ENCODE results near the gene LRPPRC.

LRPPRC gene

GRCh38 chr2:44004735-44005602, 9.2 kb upstream of the LRPPRC start:
- Mint-ChIP-seq H3K9me3 (no peaks in the 10 kb centered on the region), H3K4me3 (no peak overlapping the region), H3K27me3 (ENCODE audit: low read depth) (peaks cover 20% of the 10 kb centered on the region), H3K4me1 (ENCODE audit: low read depth) (peaks cover 5% of the 10 kb centered on the region), H3K36me3 (ENCODE audit: low read depth) (no peaks in the 10 kb centered on the region), H3K27ac (peak overlapping the region; percentile 12)
- no peak for DNase-seq (ENCODE audit: low spot score)

DNA sequence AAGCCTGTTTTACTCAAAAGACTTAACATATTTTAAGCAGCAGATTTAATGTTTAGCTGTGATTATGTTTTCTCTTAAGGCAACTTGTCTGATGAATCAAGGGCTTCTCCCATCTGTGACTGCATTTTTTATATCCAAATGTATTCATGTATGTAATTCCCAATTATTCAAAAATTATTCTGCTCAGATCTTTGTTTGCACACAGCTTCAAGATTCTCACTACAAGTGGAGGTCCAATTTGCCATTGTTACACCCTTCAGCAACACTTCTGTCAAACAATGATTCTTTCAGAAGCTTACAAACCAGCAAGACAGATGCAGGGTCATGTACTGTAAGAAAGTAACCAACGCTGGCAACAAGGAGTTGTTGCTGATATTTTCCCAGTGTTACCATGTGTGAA, 5.9 kb upstream of the LRPPRC start:
- Mint-ChIP-seq H3K36me3 (ENCODE audit: low read depth) (no peaks in the 10 kb centered on the region), H3K4me1 (ENCODE audit: low read depth) (peaks cover 5% of the 10 kb centered on the region), H3K9me3 (no peaks in the 10 kb centered on the region), H3K27me3 (ENCODE audit: low read depth) (peaks cover 14% of the 10 kb centered on the region), H3K4me3 (no peak overlapping the region), H3K27ac (no peak overlapping the region)
- DNase-seq (ENCODE audit: low spot score): no peak

- Mint-ChIP-seq H3K27ac (no peak overlapping the region), H3K27me3 (ENCODE audit: low read depth) (peaks cover 14% of the 10 kb centered on the region), H3K4me3 (peak overlapping the region; percentile 13), H3K36me3 (ENCODE audit: low read depth) (peaks cover 22% of the 10 kb centered on the region), H3K4me1 (ENCODE audit: low read depth) (peaks cover 19% of the 10 kb centered on the region), H3K9me3 (no peaks in the 10 kb centered on the region)
- no peak for DNase-seq (ENCODE audit: low spot score)
These were observed 2.5 kb upstream of the LRPPRC start for GRCh38 chr2:43998263-43998662.

GRCh38 chr2:43993437-43993836, 2.4 kb downstream of the LRPPRC start:
- DNase-seq (ENCODE audit: low spot score): no peak
- H3K36me3 Mint-ChIP-seq (ENCODE audit: low read depth): peaks cover 47% of the 10 kb centered on the region
- peak overlapping the region; percentile 33 for H3K27ac Mint-ChIP-seq
- H3K4me1 Mint-ChIP-seq (ENCODE audit: low read depth): peaks cover 37% of the 10 kb centered on the region
- H3K27me3 Mint-ChIP-seq (ENCODE audit: low read depth): no peaks in the 10 kb centered on the region
- H3K9me3 Mint-ChIP-seq: no peaks in the 10 kb centered on the region
- peak overlapping the region; percentile 85 for H3K4me3 Mint-ChIP-seq

- peaks cover 54% of the 10 kb centered on the region for H3K36me3 Mint-ChIP-seq (ENCODE audit: low read depth)
- H3K9me3 Mint-ChIP-seq: no peaks in the 10 kb centered on the region
- peaks cover 38% of the 10 kb centered on the region for H3K4me1 Mint-ChIP-seq (ENCODE audit: low read depth)
- no peak overlapping the region for H3K27ac Mint-ChIP-seq
- no peak for DNase-seq (ENCODE audit: low spot score)
- no peaks in the 10 kb centered on the region for H3K27me3 Mint-ChIP-seq (ENCODE audit: low read depth)
- no peak overlapping the region for H3K4me3 Mint-ChIP-seq
These were observed 6.2 kb downstream of the LRPPRC start for GRCh38 chr2:43989545-43989944.

DNA sequence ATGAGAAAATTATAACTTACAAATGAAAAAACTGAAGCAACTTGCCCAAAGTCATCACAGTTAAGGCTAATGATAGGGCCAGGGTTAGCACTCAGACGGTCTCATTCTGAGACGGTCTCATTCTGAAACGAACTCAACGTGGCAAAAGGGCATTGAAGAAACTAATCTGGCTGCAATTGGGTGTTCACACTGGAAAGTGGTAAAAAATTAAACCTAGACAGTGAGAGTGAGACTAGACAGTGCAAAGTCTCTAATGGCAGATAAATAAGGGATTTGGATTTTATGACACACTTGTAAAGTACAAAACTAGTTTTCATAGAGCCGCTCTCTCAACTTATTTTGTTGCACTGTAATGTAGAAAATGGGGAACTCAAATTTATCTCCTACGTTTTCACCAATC, 9.2 kb downstream of the LRPPRC start:
- Mint-ChIP-seq H3K4me1 (ENCODE audit: low read depth) (peaks cover 18% of the 10 kb centered on the region), H3K36me3 (ENCODE audit: low read depth) (peaks cover 29% of the 10 kb centered on the region), H3K27me3 (ENCODE audit: low read depth) (no peaks in the 10 kb centered on the region), H3K4me3 (no peak overlapping the region), H3K27ac (no peak overlapping the region), H3K9me3 (no peaks in the 10 kb centered on the region)
- DNase-seq (ENCODE audit: low spot score): no peak

GRCh38 chr2:43985359-43985758, 10.4 kb downstream of the LRPPRC start:
- H3K9me3 Mint-ChIP-seq: no peaks in the 10 kb centered on the region
- H3K4me1 Mint-ChIP-seq (ENCODE audit: low read depth): peaks cover 16% of the 10 kb centered on the region
- H3K27ac Mint-ChIP-seq: no peak overlapping the region
- no peak for DNase-seq (ENCODE audit: low spot score)
- peaks cover 35% of the 10 kb centered on the region for H3K36me3 Mint-ChIP-seq (ENCODE audit: low read depth)
- no peak overlapping the region for H3K4me3 Mint-ChIP-seq
- no peaks in the 10 kb centered on the region for H3K27me3 Mint-ChIP-seq (ENCODE audit: low read depth)

DNA sequence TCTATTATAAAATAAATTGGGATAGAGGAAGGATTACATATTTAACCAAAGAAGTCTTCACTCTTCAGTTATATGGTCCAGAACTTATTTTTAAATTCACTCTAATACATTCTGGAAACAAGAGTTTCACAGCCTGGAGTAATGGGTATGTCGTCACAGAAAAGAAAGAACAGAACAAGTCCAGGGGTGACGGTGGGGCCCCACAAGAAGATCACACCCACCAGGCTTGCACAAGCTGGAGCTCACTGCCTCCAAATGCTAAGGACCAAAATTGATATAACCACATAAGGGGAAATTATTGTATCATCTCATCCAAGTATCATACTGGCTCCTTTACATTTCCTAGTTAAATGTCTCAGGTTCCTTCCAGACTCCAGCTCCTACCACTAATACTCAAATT, 11.3 kb downstream of the LRPPRC start:
- Mint-ChIP-seq H3K36me3 (ENCODE audit: low read depth) (peaks cover 39% of the 10 kb centered on the region), H3K27ac (no peak overlapping the region), H3K27me3 (ENCODE audit: low read depth) (no peaks in the 10 kb centered on the region)

DNA sequence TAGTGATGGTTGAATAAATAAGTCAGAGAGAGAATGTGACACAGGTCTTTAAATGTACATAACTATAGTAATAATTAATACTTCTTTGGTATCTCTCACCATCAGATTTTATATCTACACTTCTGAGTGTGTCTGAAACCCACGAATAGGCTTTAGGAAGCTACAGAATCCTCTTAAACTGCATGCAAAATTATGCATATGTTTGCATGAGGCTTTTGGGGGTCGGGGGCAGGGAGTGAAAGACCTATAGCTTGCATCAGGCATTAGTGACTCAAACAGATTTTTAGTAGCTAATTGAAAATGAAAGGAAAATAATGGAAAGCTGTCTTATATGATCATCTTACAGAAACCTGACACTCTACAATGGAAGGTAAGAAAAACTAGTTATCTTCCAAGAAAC, 14.9 kb downstream of the LRPPRC start:
- peaks cover 40% of the 10 kb centered on the region for H3K36me3 Mint-ChIP-seq (ENCODE audit: low read depth)

More for the DNA sequence above, 11.3 kb downstream of the LRPPRC start:
- no peak for DNase-seq (ENCODE audit: low spot score)
- Mint-ChIP-seq H3K4me3 (no peak overlapping the region), H3K9me3 (no peaks in the 10 kb centered on the region), H3K4me1 (ENCODE audit: low read depth) (peaks cover 14% of the 10 kb centered on the region)

DNA sequence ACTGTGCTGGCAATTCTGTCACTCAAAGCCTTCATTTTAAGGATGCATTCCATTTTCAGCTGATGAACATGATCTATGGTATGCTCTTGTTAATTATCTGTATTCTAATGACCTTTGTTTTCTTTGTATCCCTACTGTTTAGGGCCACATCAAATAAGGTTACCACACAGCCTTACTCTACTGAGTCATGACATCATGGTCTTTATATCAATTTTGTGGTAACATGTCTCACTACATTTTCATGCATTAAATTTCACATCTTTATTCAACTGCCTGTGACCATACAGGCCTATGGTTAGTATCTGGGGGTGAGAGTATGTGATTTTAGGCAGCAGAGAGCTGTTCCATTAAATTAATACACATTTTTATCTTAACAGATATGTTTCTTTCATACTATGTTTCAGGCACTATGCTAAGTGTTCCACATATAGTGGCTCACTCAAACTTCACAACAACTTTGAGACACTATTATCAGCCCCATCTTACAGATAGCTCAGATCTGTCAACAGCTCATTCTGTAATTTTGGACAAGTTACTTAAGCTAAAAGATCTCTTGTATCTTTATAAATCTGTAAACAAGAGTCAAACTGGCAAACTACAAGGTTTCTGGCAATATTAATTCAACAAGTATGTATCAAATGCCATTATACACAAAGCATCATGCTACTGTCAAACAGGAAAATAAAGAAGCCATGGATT, 18.0 kb downstream of the LRPPRC start:
- Mint-ChIP-seq H3K36me3 (ENCODE audit: low read depth) (peaks cover 52% of the 10 kb centered on the region), H3K4me1 (ENCODE audit: low read depth) (peaks cover 3% of the 10 kb centered on the region), H3K4me3 (no peak overlapping the region), H3K27me3 (ENCODE audit: low read depth) (no peaks in the 10 kb centered on the region), H3K27ac (no peak overlapping the region), H3K9me3 (no peaks in the 10 kb centered on the region)
- no peak for DNase-seq (ENCODE audit: low spot score)

More for the DNA sequence above, 14.9 kb downstream of the LRPPRC start:
- H3K4me1 Mint-ChIP-seq (ENCODE audit: low read depth): peaks cover 9% of the 10 kb centered on the region
- H3K9me3 Mint-ChIP-seq: no peaks in the 10 kb centered on the region
- H3K27me3 Mint-ChIP-seq (ENCODE audit: low read depth): no peaks in the 10 kb centered on the region
- no peak overlapping the region for H3K27ac Mint-ChIP-seq
- H3K4me3 Mint-ChIP-seq: no peak overlapping the region
- DNase-seq (ENCODE audit: low spot score): no peak

DNA sequence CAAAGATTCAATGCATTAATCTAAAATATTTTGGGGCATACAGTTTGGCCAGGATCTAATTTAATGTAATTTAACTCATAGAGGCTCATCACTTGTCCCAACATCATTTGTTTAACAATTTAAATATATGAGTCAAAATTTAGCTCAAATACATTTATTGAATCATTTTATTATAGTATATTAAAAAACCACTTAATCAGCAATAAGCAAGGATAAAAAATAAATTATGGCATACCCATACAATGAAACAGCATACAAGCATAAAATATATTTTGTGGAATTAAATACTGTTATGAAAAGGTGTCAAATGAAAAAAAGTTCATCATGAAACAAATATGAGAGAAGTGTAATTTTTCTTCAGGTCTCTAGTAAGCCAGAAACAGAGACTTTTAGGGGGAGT, 34.9 kb downstream of the LRPPRC start:
- DNase-seq (ENCODE audit: low spot score): no peak
- Mint-ChIP-seq H3K4me1 (ENCODE audit: low read depth) (peaks cover 4% of the 10 kb centered on the region), H3K27me3 (ENCODE audit: low read depth) (no peaks in the 10 kb centered on the region), H3K36me3 (ENCODE audit: low read depth) (peaks cover 48% of the 10 kb centered on the region), H3K9me3 (no peaks in the 10 kb centered on the region), H3K27ac (no peak overlapping the region), H3K4me3 (no peak overlapping the region)

DNA sequence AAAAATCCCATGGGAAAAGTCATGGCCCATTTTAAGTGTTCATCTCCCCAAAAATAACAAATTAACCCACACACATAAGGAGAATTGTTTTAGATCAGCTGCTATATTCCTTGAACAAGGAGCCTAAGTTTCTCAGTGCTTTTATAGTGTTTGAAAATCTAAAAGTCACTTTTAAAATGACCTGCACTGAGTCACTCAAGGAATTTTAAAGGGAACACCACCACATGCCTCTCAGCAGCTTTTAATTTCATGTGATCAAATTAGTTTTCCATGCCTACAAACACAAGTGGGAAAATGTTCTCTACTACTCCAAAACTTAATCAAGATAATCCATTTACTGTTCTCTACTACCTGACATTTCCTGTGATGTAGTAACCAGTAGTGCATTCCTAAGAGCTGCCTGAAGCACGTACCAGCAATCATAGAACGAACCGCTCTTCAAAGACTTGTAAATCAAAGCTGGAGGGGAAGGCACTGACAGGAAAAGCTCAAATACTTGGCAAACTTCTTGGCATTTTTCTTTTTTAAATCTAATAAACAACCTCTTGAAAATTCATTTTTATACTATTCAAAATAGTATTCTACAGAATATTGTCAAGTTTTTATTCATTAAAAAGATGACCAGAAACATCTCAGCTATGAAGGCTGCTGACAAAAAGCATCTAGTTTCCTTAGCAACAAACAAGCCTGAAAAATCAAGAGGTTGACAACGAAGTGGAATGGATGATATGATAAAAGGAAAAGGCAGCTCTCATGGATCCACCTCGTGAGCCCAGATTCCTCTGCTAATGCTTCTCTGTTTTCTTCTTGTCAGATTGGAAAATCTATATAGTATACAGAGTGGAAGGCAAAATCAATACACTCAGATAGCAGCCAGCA, 37.2 kb downstream of the LRPPRC start:
- Mint-ChIP-seq H3K36me3 (ENCODE audit: low read depth) (peaks cover 51% of the 10 kb centered on the region), H3K4me3 (no peak overlapping the region), H3K27me3 (ENCODE audit: low read depth) (no peaks in the 10 kb centered on the region), H3K9me3 (no peaks in the 10 kb centered on the region), H3K27ac (no peak overlapping the region), H3K4me1 (ENCODE audit: low read depth) (peaks cover 4% of the 10 kb centered on the region)
- no peak for DNase-seq (ENCODE audit: low spot score)

DNA sequence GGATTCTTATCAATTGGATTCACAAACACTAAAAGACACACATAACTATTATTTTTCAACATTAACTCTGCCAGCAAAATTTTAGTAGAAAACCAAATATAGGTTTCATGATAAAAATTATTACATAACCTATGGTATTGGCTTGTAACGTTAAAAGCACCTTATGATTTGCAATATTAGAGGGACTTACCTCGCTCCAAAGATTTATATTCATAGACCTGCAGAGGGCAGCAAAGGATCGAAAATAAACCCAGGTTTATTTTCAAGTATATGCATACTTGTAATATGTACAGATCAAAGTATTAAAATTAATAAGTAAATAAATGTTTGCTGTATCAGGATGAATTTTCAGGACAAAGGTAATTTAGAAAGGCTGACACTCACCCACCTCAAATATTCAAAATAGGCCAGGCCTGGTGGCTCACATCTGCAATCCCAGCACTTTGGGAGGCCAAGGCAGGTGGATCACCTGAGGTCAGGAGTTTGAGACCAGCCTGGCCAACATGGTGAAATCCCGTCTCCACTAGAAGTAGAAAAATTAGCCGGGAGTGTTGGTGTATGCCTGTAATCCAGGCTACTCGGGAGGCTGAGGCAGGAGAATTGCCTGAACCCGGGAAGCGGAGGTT, 45.3 kb downstream of the LRPPRC start:
- no peak for DNase-seq (ENCODE audit: low spot score)
- H3K4me3 Mint-ChIP-seq: no peak overlapping the region

More for the DNA sequence above, 45.3 kb downstream of the LRPPRC start:
- Mint-ChIP-seq H3K27ac (no peak overlapping the region), H3K9me3 (no peaks in the 10 kb centered on the region), H3K27me3 (ENCODE audit: low read depth) (no peaks in the 10 kb centered on the region), H3K4me1 (ENCODE audit: low read depth) (no peaks in the 10 kb centered on the region), H3K36me3 (ENCODE audit: low read depth) (peaks cover 50% of the 10 kb centered on the region)

Measured in T-helper 2 cell treated with Interferon-gamma antibody and Interleukin-4, amounts not matched to agents 5 μg/mL and 100 μg/mL, for 36 hours (primary cell).